HepG2 (cell line): ENCODE results near the gene VPS18. TPM values are rescaled to one million over a fixed set of nuclear protein-coding genes. Genes with fewer than 3 reads are reported as not detected.

Experiments
- HNRNPLL ChIP-seq: fragments of 200-400 bp; formaldehyde crosslinking; IDR thresholded peaks from 2 replicates; pipeline ENCODE4 v1.6.1; 2017; ENCODE audit warnings: mild to moderate bottlenecking, low read depth, low read length; ENCODE audit not compliant: poor library complexity, severe bottlenecking
- IRX3 ChIP-seq: sonication (generic); formaldehyde crosslinking; IDR thresholded peaks from 2 replicates; pipeline ENCODE4 v1.8.1; 2023; ENCODE audit warnings: mild to moderate bottlenecking, low read depth, missing genetic modification reagents, borderline replicate concordance
- RBM22 ChIP-seq: fragments of 200-400 bp; formaldehyde crosslinking; optimal IDR thresholded peaks from 2 replicates; pipeline ENCODE3; 2017; ENCODE audit warnings: mild to moderate bottlenecking, low read length, moderate library complexity
- STAG1 ChIP-seq: sonication (generic); formaldehyde crosslinking; IDR thresholded peaks from 2 replicates; pipeline ENCODE4 v1.4.0; 2020; ENCODE audit warnings: missing genetic modification reagents
- ZEB1 ChIP-seq: IDR thresholded peaks from 2 replicates; pipeline ENCODE4 v1.6.1; 2012; ENCODE audit warnings: mild to moderate bottlenecking, low read depth, inconsistent platforms; ENCODE audit not compliant: insufficient replicate concordance
- ZNF329 ChIP-seq: sonication (generic); formaldehyde crosslinking; IDR thresholded peaks from 2 replicates; pipeline ENCODE4 v1.9.0; 2021; ENCODE audit warnings: low read depth, mild to moderate bottlenecking, missing genetic modification reagents
- polyA plus RNA-seq, 8 experiments: library from polyadenylated mRNA; depleted of rRNA in 3 of 8; stranded (reverse) in 7 of 8; unstranded in 1 of 8; fragments of >200 nt; fragmentation: Illumina TruSeq in 4 of 8; extraction: Trizol in 4 of 8; gene quantifications; 2 replicates each; pipeline versions ENCODE4 v1.2.1 to v1.2.3, GENCODE V29; 2011 to 2016; ENCODE audit warnings: low read depth in 4 of 8, missing spikeins in 1 of 8, mixed read lengths in 1 of 8; ENCODE audit not compliant: insufficient read depth in 1 of 8
- total RNA-seq, 5 experiments: library from RNA; depleted of rRNA; stranded (reverse); fragments of >200 nt; fragmentation: Illumina TruSeq; extraction: Trizol; gene quantifications; 2 replicates each; pipeline ENCODE4 v1.2.3, GENCODE V29; 2016; ENCODE audit warnings: low read depth in 1 of 5
- TF ChIP-seq, protein P1 (sequence below): sonication (generic); formaldehyde crosslinking; IDR thresholded peaks from 2 replicates; pipeline ENCODE4 v1.4.0; 2020; ENCODE audit warnings: missing genetic modification reagents, borderline replicate concordance
- TF ChIP-seq, protein P2 (sequence below): conservative IDR thresholded peaks from 2 replicates; pipeline ENCODE4 v1.6.1; 2018; ENCODE audit warnings: missing genetic modification reagents

VPS18 gene
- total and polyA plus RNA-seq, 2 of the 13 experiments (the other 11 are each of a cell fraction or from before 2014, with no cell fraction given), result 5.8 to 17.0 TPM

DNA sequence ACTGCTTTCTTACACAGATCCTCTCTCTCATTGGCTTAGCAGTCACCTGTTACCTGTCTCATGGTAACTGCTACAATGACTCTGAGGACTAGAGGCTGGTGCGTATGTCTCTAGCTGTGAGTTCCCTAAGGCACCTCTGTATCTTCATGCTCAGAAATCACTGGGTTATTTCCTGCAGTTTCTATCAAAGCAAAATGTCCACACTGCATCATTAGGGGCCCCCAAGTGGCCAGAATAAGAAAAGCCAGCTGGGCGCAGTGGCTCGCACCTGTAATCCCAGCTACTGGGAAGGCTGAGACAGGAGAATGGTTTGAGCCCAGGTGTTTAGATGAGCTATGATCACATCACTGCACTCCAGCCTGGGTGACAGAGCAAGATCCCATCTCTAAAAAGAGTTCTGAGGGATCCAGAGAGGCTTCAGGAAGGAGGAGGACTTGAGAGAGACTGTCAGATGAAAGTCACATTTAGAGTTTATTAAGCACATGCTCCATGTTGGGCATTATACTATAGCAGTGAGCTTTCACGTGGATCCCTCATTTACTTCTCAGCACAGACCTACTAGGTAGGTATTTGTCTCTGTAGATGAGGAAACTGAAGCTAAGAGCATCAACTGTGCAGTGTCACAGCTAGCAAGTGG lies 2.3 kb upstream of the VPS18 start (continued):
- TF ChIP-seq HNRNPLL (no peak), ZNF329 (CRISPR knock-in tag) (no peak), RBM22 (no peak), ZEB1 (peak; percentile 40), IRX3 (CRISPR knock-in tag) (no peak), STAG1 (peak; percentile 78)
- TF ChIP-seq, protein P1, sequence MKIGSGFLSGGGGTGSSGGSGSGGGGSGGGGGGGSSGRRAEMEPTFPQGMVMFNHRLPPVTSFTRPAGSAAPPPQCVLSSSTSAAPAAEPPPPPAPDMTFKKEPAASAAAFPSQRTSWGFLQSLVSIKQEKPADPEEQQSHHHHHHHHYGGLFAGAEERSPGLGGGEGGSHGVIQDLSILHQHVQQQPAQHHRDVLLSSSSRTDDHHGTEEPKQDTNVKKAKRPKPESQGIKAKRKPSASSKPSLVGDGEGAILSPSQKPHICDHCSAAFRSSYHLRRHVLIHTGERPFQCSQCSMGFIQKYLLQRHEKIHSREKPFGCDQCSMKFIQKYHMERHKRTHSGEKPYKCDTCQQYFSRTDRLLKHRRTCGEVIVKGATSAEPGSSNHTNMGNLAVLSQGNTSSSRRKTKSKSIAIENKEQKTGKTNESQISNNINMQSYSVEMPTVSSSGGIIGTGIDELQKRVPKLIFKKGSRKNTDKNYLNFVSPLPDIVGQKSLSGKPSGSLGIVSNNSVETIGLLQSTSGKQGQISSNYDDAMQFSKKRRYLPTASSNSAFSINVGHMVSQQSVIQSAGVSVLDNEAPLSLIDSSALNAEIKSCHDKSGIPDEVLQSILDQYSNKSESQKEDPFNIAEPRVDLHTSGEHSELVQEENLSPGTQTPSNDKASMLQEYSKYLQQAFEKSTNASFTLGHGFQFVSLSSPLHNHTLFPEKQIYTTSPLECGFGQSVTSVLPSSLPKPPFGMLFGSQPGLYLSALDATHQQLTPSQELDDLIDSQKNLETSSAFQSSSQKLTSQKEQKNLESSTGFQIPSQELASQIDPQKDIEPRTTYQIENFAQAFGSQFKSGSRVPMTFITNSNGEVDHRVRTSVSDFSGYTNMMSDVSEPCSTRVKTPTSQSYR, result no peak
- TF ChIP-seq, protein P2, sequence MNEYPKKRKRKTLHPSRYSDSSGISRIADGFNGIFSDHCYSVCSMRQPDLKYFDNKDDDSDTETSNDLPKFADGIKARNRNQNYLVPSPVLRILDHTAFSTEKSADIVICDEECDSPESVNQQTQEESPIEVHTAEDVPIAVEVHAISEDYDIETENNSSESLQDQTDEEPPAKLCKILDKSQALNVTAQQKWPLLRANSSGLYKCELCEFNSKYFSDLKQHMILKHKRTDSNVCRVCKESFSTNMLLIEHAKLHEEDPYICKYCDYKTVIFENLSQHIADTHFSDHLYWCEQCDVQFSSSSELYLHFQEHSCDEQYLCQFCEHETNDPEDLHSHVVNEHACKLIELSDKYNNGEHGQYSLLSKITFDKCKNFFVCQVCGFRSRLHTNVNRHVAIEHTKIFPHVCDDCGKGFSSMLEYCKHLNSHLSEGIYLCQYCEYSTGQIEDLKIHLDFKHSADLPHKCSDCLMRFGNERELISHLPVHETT (CRISPR knock-in tag), result no peak
